T-helper 9 cell (primary cell): ENCODE results near the gene DAB1.
"Not testable (repeated sequence)": the region's sequence is repeated elsewhere in the genome, so short reads cannot be mapped to it uniquely, and the experiment has no call there.

Experiments
- DNase-seq: peaks from one replicate; pipeline ENCODE4 v3.0.0-alpha.2; 2020

DAB1 gene

GRCh38 chr1:57111175-57111574 is 312.7 kb downstream of the DAB1 start:
- DNase-seq = no peak

DNA sequence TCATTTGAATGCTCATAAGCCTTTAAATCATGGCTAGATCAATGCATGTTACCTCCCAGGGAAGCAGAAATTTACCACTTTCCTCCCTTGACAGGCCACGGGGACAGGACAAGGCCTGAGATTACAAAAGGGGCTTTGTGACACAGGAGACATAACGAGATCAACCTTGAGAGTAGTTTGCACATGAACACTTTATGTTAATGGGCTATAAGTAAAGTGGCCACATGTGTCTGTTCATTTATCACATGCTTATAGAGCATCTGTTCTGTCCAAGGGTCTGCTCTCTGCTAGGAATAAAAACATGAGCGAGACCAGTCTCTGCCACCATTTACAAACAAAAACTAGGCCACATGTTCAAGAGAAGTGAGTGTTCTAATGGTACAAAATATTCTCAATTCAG is 314.0 kb downstream of the DAB1 start:
- no peak for DNase-seq

DNA sequence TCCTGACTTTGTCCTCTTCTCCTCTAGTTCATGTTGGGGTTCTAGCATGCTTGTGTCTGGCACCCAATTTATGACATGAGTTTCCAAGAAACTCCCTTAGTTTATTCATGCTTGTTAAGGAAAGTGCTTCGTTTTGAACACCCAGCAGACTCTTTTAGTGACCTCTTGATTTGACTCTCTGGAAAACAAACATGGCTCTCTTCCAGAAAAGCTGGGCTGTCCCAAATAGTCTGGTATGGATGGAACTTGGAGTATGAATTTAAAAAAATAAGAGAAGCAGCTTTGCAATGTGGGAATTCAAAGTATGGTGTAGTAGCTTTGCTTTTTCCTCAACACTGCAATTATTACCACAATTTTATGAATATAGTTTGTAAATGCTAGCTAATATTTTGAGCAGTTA is 314.6 kb downstream of the DAB1 start:
- DNase-seq = no peak

DNA sequence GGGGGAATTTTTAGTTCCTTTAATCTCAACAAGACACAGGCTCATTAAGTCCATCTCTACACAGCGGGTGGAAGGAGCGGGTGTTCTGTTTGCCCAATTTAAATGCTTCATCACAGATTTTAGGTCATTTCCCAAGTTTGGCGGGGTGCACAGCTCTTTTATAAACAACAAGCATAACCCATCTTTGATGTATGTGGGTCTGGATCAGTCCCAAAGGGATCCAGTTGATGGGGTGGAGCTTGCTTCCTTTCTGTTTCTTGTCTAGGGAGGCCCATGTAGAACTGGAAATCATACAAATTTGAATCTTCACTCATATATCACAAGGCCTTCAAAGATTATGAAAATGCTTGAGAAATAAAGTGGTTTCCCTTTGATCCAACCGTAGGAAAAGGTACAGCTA is 317.6 kb downstream of the DAB1 start:
- DNase-seq = no peak

DNA sequence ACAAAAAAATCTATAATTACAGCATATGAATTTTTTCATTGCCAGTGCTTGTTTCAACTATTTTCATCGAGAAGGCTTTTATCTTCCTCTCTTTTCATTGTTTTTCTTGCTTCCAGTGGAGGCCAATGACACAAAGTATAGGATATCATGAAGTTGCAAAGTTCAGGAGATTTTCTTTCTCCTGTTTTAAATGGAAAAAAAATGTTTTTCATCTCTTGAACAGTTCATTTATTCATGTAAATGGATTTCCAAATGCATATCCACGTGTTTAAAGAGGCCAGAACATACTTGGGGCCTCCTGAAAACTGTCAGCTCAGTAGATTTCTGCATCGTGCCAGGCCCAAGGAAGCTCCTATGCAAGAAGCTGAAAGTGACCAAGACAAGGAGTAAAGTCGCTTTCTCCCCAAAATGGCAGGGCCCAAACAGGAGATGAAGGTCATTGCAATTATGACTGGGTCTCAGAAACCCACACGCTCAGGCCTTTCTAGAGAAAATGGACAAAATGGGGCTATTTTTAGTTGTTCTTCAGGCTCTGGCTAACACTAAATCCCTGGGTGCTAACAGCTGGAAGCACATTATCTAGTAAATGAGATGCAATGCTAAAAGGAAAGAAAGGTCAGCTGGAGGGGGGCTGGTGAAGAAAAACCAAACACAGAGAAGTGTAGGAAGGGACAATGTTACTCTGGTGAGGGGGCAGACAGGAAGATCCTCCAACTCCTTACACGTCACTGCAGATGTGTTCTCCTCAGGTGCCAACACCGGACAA is 321.1 kb downstream of the DAB1 start:
- DNase-seq = no peak

DNA sequence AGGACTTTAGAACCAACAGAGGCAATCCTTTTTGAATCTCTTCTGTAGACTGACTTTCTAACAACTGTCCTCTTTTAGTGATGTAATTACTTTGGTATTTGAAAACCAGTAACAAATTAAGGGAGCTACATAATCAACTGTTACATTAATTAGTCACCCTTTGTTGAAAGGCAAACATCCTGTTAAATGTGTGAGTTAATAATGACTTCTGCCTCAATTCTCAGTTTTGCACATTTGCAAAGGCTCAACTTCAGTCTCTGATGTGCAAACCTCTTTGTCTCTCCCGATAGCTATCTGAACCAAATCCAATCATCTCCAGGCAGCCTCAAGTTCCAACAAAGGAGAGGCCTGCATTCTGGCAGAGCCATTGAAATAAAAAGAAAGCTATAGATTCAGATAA is 322.7 kb downstream of the DAB1 start:
- DNase-seq = no peak

DNA sequence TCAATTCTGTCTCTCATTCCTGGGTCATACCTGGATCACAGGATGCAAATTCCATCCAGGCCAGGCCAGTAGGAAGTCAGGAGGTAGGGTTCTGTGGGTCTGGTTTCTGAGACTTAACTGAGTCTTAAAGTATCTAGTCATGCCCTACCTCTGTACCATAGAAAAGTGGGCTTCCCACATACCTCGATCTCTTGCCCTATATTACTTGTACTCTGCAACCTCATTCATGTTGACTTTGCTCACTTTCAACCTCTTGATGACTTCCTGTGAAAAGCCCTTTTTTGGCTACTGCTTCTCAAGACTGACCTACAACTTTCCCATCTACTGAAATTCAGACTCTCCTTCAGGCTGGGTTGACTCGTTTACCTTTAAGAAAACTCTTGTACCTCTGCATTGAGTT is 329.1 kb downstream of the DAB1 start:
- DNase-seq = no peak

GRCh38 chr1:57093122-57093521 is 330.7 kb downstream of the DAB1 start:
- no peak for DNase-seq

- no peak for DNase-seq
Measured at GRCh38 chr1:57091642-57092041, 332.2 kb downstream of the DAB1 start.

DNA sequence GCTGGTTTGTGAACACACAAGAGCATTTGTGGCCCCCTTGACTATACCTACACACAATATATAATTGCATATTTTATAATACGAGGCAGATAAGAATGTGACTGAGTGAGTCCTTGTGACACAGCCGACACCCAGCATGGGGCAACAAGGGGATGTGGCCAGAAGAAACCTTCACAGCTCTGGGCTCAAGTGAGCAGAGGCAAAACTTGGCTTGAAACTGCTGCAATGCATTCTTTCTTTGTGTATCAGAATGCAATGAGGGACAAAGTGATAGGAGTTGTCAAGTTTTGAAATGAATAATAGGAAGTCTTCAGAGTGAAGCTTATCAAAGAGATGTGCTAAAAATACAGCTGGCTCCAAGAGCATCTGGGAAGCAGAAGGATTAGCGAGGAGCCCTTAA is 334.0 kb downstream of the DAB1 start:
- no peak for DNase-seq

- DNase-seq = no peak
Measured at GRCh38 chr1:57089221-57089620, 334.6 kb downstream of the DAB1 start.

GRCh38 chr1:57088653-57089052 is 335.2 kb downstream of the DAB1 start:
- no peak for DNase-seq

- DNase-seq = not testable (repeated sequence)
Measured at GRCh38 chr1:57087660-57088059, 336.2 kb downstream of the DAB1 start.

DNA sequence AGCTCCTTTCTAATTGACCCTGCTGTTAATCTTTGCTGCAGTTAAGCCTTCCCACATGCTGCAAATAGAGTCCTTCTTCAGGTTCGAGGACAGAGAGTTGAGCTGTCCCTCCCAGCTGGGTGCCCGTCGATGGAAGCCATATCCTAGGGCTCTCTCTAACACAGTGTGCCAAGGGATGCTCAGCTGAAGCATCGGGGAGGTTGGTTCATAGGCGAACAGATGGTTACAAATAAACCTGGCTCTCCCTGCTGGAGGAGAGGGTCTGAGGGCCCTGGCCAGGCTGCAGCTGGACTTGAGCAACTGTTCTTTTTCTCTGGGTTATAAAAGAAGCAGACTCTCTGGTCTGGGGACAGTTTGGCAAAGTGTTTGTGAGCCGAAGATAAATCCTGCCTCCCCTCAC is 337.7 kb downstream of the DAB1 start:
- DNase-seq = no peak

DNA sequence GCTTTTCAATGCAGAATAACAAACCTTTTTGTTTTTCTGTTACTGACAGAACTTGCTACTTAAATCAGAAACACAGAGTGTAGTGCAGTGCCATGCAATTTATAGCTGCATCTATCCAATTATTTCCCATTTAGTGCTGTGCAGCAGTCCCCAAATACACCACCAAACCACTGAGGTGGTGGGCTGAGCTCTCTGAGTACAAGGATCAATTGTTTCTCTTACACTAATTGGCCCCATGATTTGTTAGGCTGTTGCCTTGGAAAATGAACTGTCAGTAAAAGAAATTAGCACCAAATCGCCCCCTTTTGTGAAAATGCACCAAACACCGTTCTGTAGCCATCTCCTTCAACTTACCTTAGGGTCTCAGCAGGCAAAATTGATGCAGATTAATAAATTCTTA is 339.2 kb downstream of the DAB1 start:
- DNase-seq = no peak

DNA sequence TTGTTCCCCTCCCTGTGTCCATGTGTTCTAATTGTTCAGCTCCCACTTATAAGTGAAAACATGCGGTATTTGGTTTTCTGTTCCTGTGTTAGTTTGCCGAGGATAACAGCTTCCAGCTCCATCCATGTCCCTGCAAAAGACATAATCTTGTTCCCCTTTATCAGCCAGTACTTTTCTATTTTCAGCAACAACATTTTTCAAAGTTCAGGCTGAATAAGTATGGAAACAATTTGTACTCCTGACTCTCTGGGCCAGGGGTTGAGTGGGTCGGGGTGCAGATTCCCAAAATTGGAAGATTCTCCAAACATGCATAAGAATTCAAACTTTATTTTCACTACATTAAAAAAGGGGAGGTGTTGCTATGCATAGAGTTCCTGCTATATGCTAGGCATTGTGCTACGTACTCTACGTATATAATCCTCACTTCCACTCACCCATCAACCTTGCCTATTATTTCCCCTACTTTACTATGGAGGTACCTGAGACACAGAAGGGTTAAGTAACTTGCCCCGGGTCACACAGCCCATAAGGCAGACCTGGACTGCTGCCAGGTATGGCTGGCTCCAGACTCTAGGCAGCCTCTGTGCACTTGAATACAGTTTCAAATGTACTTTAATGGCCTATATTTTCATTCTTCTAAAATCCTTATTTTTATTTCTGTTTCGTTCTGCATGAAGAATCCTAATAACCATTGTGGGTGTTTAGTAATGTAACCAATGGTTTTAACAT is 341.0 kb downstream of the DAB1 start:
- no peak for DNase-seq

GRCh38 chr1:57079454-57080157 is 344.3 kb downstream of the DAB1 start:
- no peak for DNase-seq

GRCh38 chr1:57072401-57073110 is 351.3 kb downstream of the DAB1 start:
- no peak for DNase-seq

GRCh38 chr1:57067863-57068262 is 356.0 kb downstream of the DAB1 start:
- no peak for DNase-seq

DNA sequence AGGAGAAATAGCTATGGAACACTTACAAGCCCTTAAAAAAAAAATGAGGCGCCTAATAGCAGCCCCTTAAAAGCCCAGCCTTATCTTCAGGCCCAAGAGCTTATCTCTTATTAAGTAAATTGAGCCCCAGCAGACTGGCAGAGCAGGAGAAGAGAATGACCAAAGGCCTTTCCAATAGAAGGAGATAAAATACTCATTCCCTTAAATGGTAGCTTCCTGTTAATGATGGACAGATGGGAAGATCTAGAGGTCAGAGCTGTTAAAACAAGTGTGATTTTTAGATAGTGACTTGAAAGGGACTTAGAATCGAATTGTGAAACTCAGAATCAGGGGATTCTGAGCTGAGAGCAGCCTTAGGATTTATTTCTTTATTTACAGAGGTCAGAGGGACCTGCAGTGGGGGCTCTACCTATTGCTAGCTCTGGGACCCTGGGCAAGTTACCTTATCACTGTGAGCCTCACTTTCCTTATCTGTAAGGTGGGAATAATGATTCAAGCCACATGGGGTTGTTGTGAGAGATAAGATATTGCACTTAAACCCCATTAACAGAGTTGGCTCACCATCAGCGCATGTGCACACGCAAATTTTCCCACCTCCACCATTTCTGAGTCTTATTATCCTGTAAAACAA is 356.8 kb downstream of the DAB1 start:
- no peak for DNase-seq

GRCh38 chr1:57065442-57065841 is 358.4 kb downstream of the DAB1 start:
- DNase-seq = no peak

GRCh38 chr1:57064379-57065140 is 359.3 kb downstream of the DAB1 start:
- no peak for DNase-seq
